ENCODE results near the gene ZNF264.

DNA sequence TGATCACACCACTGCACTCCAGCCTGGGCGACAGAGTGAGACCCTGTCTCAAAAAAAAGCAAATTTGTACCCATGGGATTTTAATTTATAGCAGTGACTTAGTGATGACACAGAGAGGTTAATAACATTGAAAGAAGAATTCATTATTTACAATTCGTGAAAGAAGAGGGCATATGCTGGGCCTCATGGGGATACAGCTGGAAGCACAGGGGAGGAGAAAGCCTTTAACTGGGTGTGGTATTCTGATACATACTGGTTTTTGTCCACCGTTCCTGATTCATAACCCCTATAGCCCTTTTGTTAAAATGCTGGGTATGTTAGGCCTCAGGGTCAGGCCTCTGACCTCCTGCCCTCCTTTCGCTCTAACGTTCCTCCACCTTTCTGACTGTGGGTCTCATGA, 10.9 kb downstream of the ZNF264 start:
- TF ChIP-seq CTCF (IDR thresholded peaks at IDR 0.05) (no peak), EZH2 (IDR thresholded peaks at IDR 0.05; ENCODE audit: borderline replicate concordance, insufficient read depth, low read depth, low read length, poor library complexity, severe bottlenecking) (no peak)

All from B cell (primary cell).